ENCODE results near the gene PAPSS1.
A peak's percentile ranks its signal among the peaks of the same experiment; 100 is the strongest.
"Not testable (repeated sequence)": the region's sequence is repeated elsewhere in the genome, so short reads cannot be mapped to it uniquely, and the experiment has no call there.

PAPSS1 gene

GRCh38 chr4:107726131-107726925 is 6.3 kb upstream of the PAPSS1 start:
- H3K4me3 ChIP-seq (ENCODE audit: low read depth, low read length): not testable (repeated sequence)

GRCh38 chr4:107725281-107725859 is 5.3 kb upstream of the PAPSS1 start:
- no peak overlapping the region for H3K4me3 ChIP-seq (ENCODE audit: low read depth, low read length)

GRCh38 chr4:107723331-107723730 is 3.3 kb upstream of the PAPSS1 start:
- H3K4me3 ChIP-seq (ENCODE audit: low read depth, low read length): not testable (repeated sequence)

- H3K4me3 ChIP-seq (ENCODE audit: low read depth, low read length): peak overlapping the region; percentile 47
These were observed 1.5 kb upstream of the PAPSS1 start for GRCh38 chr4:107721436-107722100.

- peak overlapping the region; percentile 83 for H3K4me3 ChIP-seq (ENCODE audit: low read depth, low read length)
These were observed 670 bp downstream of the PAPSS1 start for GRCh38 chr4:107719207-107719921.

- peak overlapping the region; percentile 83 for H3K4me3 ChIP-seq (ENCODE audit: low read depth, low read length)
These were observed 1.6 kb downstream of the PAPSS1 start for GRCh38 chr4:107718351-107718965.

- no peak overlapping the region for H3K4me3 ChIP-seq (ENCODE audit: low read depth, low read length)
These were observed 5.8 kb downstream of the PAPSS1 start for GRCh38 chr4:107714256-107714655.

GRCh38 chr4:107712236-107712635 is 7.8 kb downstream of the PAPSS1 start:
- no peak overlapping the region for H3K4me3 ChIP-seq (ENCODE audit: low read depth, low read length)

GRCh38 chr4:107711831-107712230 is 8.2 kb downstream of the PAPSS1 start:
- H3K4me3 ChIP-seq (ENCODE audit: low read depth, low read length): no peak overlapping the region

GRCh38 chr4:107710493-107711459 is 9.3 kb downstream of the PAPSS1 start:
- H3K4me3 ChIP-seq (ENCODE audit: low read depth, low read length): no peak overlapping the region

GRCh38 chr4:107709916-107710315 is 10.1 kb downstream of the PAPSS1 start:
- H3K4me3 ChIP-seq (ENCODE audit: low read depth, low read length): no peak overlapping the region

GRCh38 chr4:107708225-107708624 is 11.8 kb downstream of the PAPSS1 start:
- H3K4me3 ChIP-seq (ENCODE audit: low read depth, low read length): no peak overlapping the region

- H3K4me3 ChIP-seq (ENCODE audit: low read depth, low read length): no peak overlapping the region
These were observed 14.1 kb downstream of the PAPSS1 start for GRCh38 chr4:107705742-107706556.

GRCh38 chr4:107701565-107701964 is 18.5 kb downstream of the PAPSS1 start:
- no peak overlapping the region for H3K4me3 ChIP-seq (ENCODE audit: low read depth, low read length)

GRCh38 chr4:107699466-107700206 is 20.4 kb downstream of the PAPSS1 start:
- H3K4me3 ChIP-seq (ENCODE audit: low read depth, low read length): no peak overlapping the region

GRCh38 chr4:107696187-107696586 is 23.8 kb downstream of the PAPSS1 start:
- H3K4me3 ChIP-seq (ENCODE audit: low read depth, low read length): not testable (repeated sequence)

- no peak overlapping the region for H3K4me3 ChIP-seq (ENCODE audit: low read depth, low read length)
These were observed 26.9 kb downstream of the PAPSS1 start for GRCh38 chr4:107693132-107693531.

GRCh38 chr4:107692202-107692601 is 27.8 kb downstream of the PAPSS1 start:
- H3K4me3 ChIP-seq (ENCODE audit: low read depth, low read length): no peak overlapping the region

All from iPS-11a (cell line).